ENCODE results near the gene RAD9A. TPM values are rescaled to one million over a fixed set of nuclear protein-coding genes. Genes with fewer than 3 reads are reported as not detected.
A peak's percentile ranks its signal among the peaks of the same experiment; 100 is the strongest.

The RAD9A gene
- total and polyA plus RNA-seq, 4 donors, result 10.4 to 43.5 (median 26.1) TPM

DNA sequence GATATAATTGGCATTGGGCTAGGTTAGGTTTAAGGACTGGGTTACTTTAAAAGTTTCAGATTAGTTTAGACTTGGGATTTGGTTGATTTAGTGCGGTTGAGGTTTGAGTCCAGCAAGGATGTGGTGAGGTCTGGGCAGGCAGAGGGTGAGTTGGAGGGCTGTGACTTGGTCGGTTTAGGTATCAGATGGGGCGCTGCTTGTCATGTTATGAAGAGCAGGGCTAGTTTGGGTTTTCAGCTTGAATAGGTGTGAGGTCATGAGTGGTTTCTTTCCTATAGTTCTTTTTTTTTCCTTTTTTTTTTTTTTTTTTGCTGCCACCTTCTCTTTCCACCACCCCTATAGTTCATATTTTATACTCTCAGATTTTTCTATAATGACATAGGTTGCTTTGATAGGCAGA, 23.2 kb upstream of the RAD9A start:
- WGBS (ENCODE audit: insufficient coverage), result 79% methylated on average over 2 of the region's 3 CpGs
- H3K27ac ChIP-seq (ENCODE audit: low read depth, low read length), result no peak overlapping the region

DNA sequence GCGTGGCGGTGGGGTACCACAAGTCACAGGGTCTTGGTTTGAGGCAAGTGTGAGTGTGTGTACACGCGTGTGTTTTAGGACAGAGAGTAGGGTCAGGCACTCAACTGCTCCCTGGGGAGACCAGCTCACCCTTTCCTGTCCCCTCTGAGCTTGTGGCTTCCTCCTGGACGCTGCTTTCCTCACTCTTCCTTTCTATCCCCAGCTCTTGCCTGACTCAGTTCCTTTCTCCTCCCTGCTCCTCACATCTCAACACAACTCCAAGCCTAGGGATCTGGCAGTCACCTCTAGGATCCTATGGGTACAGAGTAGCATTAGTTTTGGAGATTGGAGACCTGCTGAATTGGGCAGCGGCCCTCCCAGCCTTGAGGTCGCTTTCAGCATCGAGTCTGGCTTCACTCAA, 22.5 kb upstream of the RAD9A start:
- no peak for DNase-seq (ENCODE audit: low read depth in 4 of 6, low spot score in 6 of 6)
- WGBS (ENCODE audit: insufficient coverage), result 88% methylated on average over 8 of the region's 8 CpGs
- no peaks in the 10 kb centered on the region for H3K9me3 ChIP-seq (ENCODE audit: control insufficient read depth, insufficient read depth, low read length)
- H3K4me1 ChIP-seq (ENCODE audit: control insufficient read depth, insufficient read depth, low read length), result peaks cover 65% of the 10 kb centered on the region
- peaks cover 6% of the 10 kb centered on the region for H3K36me3 ChIP-seq (ENCODE audit: control insufficient read depth, insufficient read depth, low read length)
- peaks cover 22% of the 10 kb centered on the region for H3K27me3 ChIP-seq (ENCODE audit: control insufficient read depth, insufficient read depth, low read length)
- H3K27ac ChIP-seq (ENCODE audit: low read depth, low read length), result no peak overlapping the region
- H3K4me3 ChIP-seq (ENCODE audit: low read depth, low read length), result no peak overlapping the region

More for the DNA sequence above, 23.2 kb upstream of the RAD9A start:
- Histone ChIP-seq H3K36me3 (ENCODE audit: control insufficient read depth, insufficient read depth, low read length) (peaks cover 6% of the 10 kb centered on the region), H3K27me3 (ENCODE audit: control insufficient read depth, insufficient read depth, low read length) (peaks cover 16% of the 10 kb centered on the region), H3K9me3 (ENCODE audit: control insufficient read depth, insufficient read depth, low read length) (no peaks in the 10 kb centered on the region), H3K4me3 (ENCODE audit: low read depth, low read length) (no peak overlapping the region), H3K4me1 (ENCODE audit: control insufficient read depth, insufficient read depth, low read length) (peaks cover 58% of the 10 kb centered on the region)
- DNase-seq (ENCODE audit: low read depth in 4 of 6, low spot score in 6 of 6), result no peak

DNA sequence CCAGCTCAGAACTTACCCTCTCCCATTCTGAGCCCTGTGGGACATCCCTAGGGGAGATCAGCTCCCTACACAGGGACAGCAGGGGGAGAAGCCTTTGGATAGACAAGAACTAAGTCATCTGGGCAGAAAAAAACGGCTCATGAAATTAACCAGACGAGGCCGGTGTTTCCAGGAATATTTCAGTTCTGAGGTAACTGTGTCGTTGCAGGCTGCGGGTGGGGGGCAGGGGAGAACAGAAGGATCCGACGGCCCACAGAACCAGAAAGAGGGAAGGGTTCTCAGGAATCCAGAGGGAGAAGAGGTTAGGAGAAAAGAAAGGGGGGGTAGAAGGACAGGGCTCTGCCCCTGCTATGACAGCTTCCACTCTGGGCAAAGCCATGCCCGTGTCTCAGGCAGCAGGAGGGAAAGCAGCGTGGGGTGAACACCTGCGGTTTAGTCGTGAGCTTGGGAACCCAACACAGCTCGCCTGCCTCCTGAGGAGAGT, 21.9 kb upstream of the RAD9A start:
- Histone ChIP-seq H3K4me3 (ENCODE audit: low read depth, low read length) (no peak overlapping the region), H3K4me1 (ENCODE audit: control insufficient read depth, insufficient read depth, low read length) (peaks cover 67% of the 10 kb centered on the region), H3K27me3 (ENCODE audit: control insufficient read depth, insufficient read depth, low read length) (peaks cover 28% of the 10 kb centered on the region), H3K27ac (ENCODE audit: low read depth, low read length) (no peak overlapping the region), H3K9me3 (ENCODE audit: control insufficient read depth, insufficient read depth, low read length) (no peaks in the 10 kb centered on the region), H3K36me3 (ENCODE audit: control insufficient read depth, insufficient read depth, low read length) (peaks cover 6% of the 10 kb centered on the region)
- DNase-seq (ENCODE audit: low read depth in 4 of 6, low spot score in 6 of 6), result no peak
- 45% methylated on average over 11 of the region's 12 CpGs for WGBS (ENCODE audit: insufficient coverage)

- Histone ChIP-seq H3K4me3 (ENCODE audit: low read depth, low read length) (no peak overlapping the region), H3K36me3 (ENCODE audit: control insufficient read depth, insufficient read depth, low read length) (peaks cover under 1% of the 10 kb centered on the region), H3K27me3 (ENCODE audit: control insufficient read depth, insufficient read depth, low read length) (peaks cover 31% of the 10 kb centered on the region), H3K27ac (ENCODE audit: low read depth, low read length) (no peak overlapping the region), H3K9me3 (ENCODE audit: control insufficient read depth, insufficient read depth, low read length) (no peaks in the 10 kb centered on the region), H3K4me1 (ENCODE audit: control insufficient read depth, insufficient read depth, low read length) (peaks cover 63% of the 10 kb centered on the region)
- DNase-seq (ENCODE audit: low read depth in 4 of 6, low spot score in 6 of 6), result peak in 1 of 6 donors; percentile 31
- 38% methylated on average over 11 of the region's 14 CpGs for WGBS (ENCODE audit: insufficient coverage)
These were observed 21.3 kb upstream of the RAD9A start for GRCh38 chr11:67370351-67371076.

DNA sequence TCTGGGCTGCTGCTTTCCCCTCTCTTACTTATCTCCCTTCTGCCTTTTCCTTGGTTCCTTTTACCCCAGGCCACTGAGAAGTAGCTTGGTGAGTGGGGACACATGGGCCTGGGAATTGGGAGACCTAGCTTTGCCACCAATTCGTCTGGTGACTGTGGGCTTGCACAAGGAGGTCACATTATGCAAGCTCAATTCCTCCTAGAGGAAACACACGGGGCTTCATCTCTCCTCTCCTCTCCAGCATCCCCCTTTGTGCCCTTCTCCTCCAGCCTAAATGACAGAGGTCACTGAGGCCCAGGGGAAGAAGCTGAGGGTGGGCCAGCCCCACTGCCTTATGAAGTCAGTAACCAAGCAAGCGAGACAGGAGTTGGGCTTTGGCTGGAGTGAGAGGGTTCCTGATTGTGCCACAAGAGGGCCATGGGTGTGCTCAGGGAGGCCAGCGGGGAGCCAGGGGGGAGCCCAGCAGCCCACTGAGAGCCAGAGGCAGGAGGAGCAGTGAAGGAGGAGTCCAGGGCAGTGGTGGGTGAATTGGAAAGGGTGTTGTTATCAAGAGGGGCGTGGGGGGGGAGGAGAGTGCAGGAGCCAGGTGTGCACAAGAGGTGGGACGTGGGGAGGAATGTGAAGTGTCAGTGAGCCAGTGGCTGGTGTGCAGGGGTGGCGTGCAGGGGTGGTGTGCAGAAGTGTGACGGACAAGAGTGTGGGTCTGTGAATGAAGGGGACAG, 20.4 kb upstream of the RAD9A start:
- H3K4me1 ChIP-seq (ENCODE audit: control insufficient read depth, insufficient read depth, low read length), result peaks cover 63% of the 10 kb centered on the region
- DNase-seq (ENCODE audit: low read depth in 4 of 6, low spot score in 6 of 6), result no peak
- WGBS (ENCODE audit: insufficient coverage), result 66% methylated on average over 7 of the region's 8 CpGs

GRCh38 chr11:67371911-67372320, 19.9 kb upstream of the RAD9A start:
- Histone ChIP-seq H3K36me3 (ENCODE audit: control insufficient read depth, insufficient read depth, low read length) (no peaks in the 10 kb centered on the region), H3K27me3 (ENCODE audit: control insufficient read depth, insufficient read depth, low read length) (peaks cover 43% of the 10 kb centered on the region), H3K9me3 (ENCODE audit: control insufficient read depth, insufficient read depth, low read length) (no peaks in the 10 kb centered on the region), H3K27ac (ENCODE audit: low read depth, low read length) (no peak overlapping the region), H3K4me3 (ENCODE audit: low read depth, low read length) (peak overlapping the region; percentile 21), H3K4me1 (ENCODE audit: control insufficient read depth, insufficient read depth, low read length) (peaks cover 60% of the 10 kb centered on the region)
- 28% methylated on average over 9 of the region's 16 CpGs for WGBS (ENCODE audit: insufficient coverage)
- no peak for DNase-seq (ENCODE audit: low read depth in 4 of 6, low spot score in 6 of 6)

More for the DNA sequence above, 20.4 kb upstream of the RAD9A start:
- H3K27ac ChIP-seq (ENCODE audit: low read depth, low read length), result no peak overlapping the region
- H3K27me3 ChIP-seq (ENCODE audit: control insufficient read depth, insufficient read depth, low read length), result peaks cover 40% of the 10 kb centered on the region
- H3K9me3 ChIP-seq (ENCODE audit: control insufficient read depth, insufficient read depth, low read length), result no peaks in the 10 kb centered on the region
- H3K4me3 ChIP-seq (ENCODE audit: low read depth, low read length), result no peak overlapping the region
- H3K36me3 ChIP-seq (ENCODE audit: control insufficient read depth, insufficient read depth, low read length), result no peaks in the 10 kb centered on the region

- no peak for DNase-seq (ENCODE audit: low read depth in 4 of 6, low spot score in 6 of 6)
- Histone ChIP-seq H3K9me3 (ENCODE audit: control insufficient read depth, insufficient read depth, low read length) (no peaks in the 10 kb centered on the region), H3K36me3 (ENCODE audit: control insufficient read depth, insufficient read depth, low read length) (peaks cover under 1% of the 10 kb centered on the region), H3K27ac (ENCODE audit: low read depth, low read length) (no peak overlapping the region), H3K4me1 (ENCODE audit: control insufficient read depth, insufficient read depth, low read length) (peaks cover 55% of the 10 kb centered on the region), H3K27me3 (ENCODE audit: control insufficient read depth, insufficient read depth, low read length) (peaks cover 45% of the 10 kb centered on the region), H3K4me3 (ENCODE audit: low read depth, low read length) (peak overlapping the region; percentile 26)
- WGBS (ENCODE audit: insufficient coverage), result under 1% methylated on average over 66 of the region's 78 CpGs
These were observed 19.3 kb upstream of the RAD9A start for GRCh38 chr11:67372321-67372992.

DNA sequence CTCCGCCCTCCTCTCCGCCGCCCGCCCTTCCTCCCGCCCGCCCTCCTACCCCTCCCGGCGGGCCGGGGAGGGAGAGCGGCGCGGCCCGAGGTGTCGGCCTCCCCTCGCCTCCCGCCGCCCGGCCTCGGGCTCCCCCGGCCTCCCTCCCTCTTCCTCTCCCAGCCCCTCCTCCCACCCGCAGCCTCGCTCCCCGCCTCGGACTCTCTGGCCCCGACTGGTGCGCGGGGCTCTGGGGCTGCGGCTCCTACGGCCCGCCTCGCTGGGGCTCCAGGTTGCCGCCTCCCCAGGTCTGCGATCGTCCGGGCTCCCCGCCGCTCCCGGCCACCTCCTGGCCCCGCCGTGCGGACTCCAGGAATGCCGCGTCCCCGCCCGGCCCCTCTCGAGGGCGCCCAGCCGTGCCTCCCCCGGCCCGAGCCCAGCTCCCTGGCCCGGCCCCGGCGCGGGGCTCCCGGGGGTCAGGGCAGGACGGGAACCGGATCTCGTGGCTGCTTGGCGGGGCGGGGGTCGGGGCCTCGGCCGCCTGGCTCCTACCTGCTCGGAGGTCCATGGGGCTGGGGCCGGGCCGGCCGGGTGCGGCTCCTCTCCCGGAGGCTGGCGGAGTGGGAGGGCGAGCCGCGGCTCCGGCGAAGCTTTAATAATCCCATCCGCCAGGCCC, 18.7 kb upstream of the RAD9A start, which contains the start of gene CLCF1:
Gene CLCF1 (minus strand): TSS at position 606 of the 655 bp plus-strand sequence. CDS start 59 bp downstream, at position 547.
- H3K27me3 ChIP-seq (ENCODE audit: control insufficient read depth, insufficient read depth, low read length), result peaks cover 47% of the 10 kb centered on the region

More for the DNA sequence above, 18.7 kb upstream of the RAD9A start, which contains the start of gene CLCF1:
- DNase-seq (ENCODE audit: low read depth in 4 of 6, low spot score in 6 of 6), result peak in 2 of 6 donors; percentile 57 to 72
- under 1% methylated on average over 65 of the region's 76 CpGs for WGBS (ENCODE audit: insufficient coverage)
- Histone ChIP-seq H3K4me3 (ENCODE audit: low read depth, low read length) (peak within 1 kb of the TSS; percentile 26), H3K9me3 (ENCODE audit: control insufficient read depth, insufficient read depth, low read length) (no peaks in the 10 kb centered on the region), H3K27ac (ENCODE audit: low read depth, low read length) (no peak within 1 kb of the TSS), H3K4me1 (ENCODE audit: control insufficient read depth, insufficient read depth, low read length) (peaks cover 53% of the 10 kb centered on the region), H3K36me3 (ENCODE audit: control insufficient read depth, insufficient read depth, low read length) (peaks cover 2% of the 10 kb centered on the region)

All from spinal cord (tissue), 10 donors.